Stomach (tissue), 4 donors: ENCODE data around the gene CLOCK.

Experiments
- EP300 ChIP-seq: sonication (generic); formaldehyde crosslinking; IDR thresholded peaks from one replicate; pipeline ENCODE4 v1.6.1; 2017; ENCODE audit warnings: antibody characterized with exemption
- POLR2A ChIP-seq, 4 donors: fragments of 450-650 bp; IDR thresholded peaks; one replicate each; pipeline ENCODE4 v1.6.1; 2016; ENCODE audit warnings: antibody characterized with exemption in 4 of 4, control low read depth in 2 of 4, mild to moderate bottlenecking in 1 of 4, moderate library complexity in 1 of 4
- POLR2AphosphoS5 ChIP-seq, 3 donors: sonication (generic); formaldehyde crosslinking; IDR thresholded peaks; one replicate each; pipeline ENCODE4 v1.6.1; 2016; ENCODE audit warnings: antibody characterized with exemption in 3 of 3
- TF ChIP-seq, protein P1 (sequence below), 7 experiments: fragments of 450-650 bp in 4 of 7; fragments of 200-600 bp in 3 of 7; sonication (generic) in 3 of 7; IDR thresholded peaks; one replicate each; pipeline ENCODE4 v1.5.1; 2016 to 2019; ENCODE audit warnings: antibody characterized with exemption in 7 of 7, control low read depth in 2 of 7, mild to moderate bottlenecking in 1 of 7

DNA sequence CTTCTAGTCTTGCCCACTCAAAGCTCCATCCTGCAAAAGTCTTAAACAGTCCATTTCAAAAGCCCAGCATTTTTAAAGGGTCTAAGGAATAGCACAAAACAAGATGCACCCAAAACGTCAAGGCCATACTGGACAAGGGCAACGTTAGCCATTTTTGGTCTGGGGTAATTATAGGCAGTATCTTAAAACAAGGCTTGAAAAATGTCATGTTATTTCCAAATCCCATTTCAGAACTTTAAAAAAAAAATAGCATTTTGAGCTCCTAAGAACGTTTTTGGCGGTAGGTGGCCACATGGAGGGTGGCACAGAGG is 151.5 kb downstream of the CLOCK start:
- TF ChIP-seq, protein P1, sequence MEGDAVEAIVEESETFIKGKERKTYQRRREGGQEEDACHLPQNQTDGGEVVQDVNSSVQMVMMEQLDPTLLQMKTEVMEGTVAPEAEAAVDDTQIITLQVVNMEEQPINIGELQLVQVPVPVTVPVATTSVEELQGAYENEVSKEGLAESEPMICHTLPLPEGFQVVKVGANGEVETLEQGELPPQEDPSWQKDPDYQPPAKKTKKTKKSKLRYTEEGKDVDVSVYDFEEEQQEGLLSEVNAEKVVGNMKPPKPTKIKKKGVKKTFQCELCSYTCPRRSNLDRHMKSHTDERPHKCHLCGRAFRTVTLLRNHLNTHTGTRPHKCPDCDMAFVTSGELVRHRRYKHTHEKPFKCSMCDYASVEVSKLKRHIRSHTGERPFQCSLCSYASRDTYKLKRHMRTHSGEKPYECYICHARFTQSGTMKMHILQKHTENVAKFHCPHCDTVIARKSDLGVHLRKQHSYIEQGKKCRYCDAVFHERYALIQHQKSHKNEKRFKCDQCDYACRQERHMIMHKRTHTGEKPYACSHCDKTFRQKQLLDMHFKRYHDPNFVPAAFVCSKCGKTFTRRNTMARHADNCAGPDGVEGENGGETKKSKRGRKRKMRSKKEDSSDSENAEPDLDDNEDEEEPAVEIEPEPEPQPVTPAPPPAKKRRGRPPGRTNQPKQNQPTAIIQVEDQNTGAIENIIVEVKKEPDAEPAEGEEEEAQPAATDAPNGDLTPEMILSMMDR (IDR thresholded peaks at IDR 0.05), result no peak
- TF ChIP-seq POLR2A (IDR thresholded peaks at IDR 0.05) (no peak), POLR2AphosphoS5 (IDR thresholded peaks at IDR 0.05) (no peak), EP300 (no peak)
